ENCODE results near the gene TMOD1. TPM values are rescaled to one million over a fixed set of nuclear protein-coding genes. Genes with fewer than 3 reads are reported as not detected.

TMOD1 gene
- total and polyA plus RNA-seq, 10 of the 15 experiments (the other 5 are each of a cell fraction or from before 2014, with no cell fraction given): 4.0 to 44.1 (median 15.4) TPM

DNA sequence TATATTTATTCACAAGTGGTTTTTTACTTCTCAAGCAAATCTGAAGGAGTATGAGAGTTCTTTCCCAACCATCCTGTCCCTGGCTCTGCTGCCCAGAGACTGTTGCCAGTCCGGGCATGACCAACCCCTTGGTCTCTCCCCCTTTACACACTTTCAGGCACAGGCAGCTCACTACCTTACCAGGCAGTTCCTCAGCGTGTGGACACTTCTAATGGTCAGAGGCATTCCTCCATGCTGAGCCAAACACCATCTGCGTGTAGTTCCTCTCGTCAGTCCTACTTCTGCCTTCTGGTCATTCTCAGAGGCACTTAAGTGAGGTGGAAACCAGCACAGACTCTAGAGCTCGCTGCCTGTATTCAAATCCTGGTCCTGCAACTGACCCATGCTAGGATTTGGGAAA, 75.6 kb downstream of the TMOD1 start:
- no peak overlapping the region for H2AFZ ChIP-seq (ENCODE audit: control insufficient read depth, low read depth, low read length)
- no peaks in the 10 kb centered on the region for H3K79me2 ChIP-seq (ENCODE audit: control insufficient read depth, insufficient read depth, low read length)
- no peaks in the 10 kb centered on the region for H3K4me1 ChIP-seq (ENCODE audit: control insufficient read depth, insufficient read depth, low read length)
- no peak for DNase-seq (ENCODE audit: low read depth, low spot score)
- SMC1A ChIA-PET (ENCODE audit: uncharacterized antibody, unreplicated experiment): interaction anchor here (1.0 to 1.4 kb wide), 2 partner anchors 17 to 22 kb away, joined by 3 read pairs; no protein-coding TSS in a partner anchor
- CTCF ChIA-PET: interaction anchor here (0.9 kb wide), 1 partner anchor 22 kb away, joined by 4 read pairs; no protein-coding TSS in a partner anchor
- POLR2A ChIA-PET: no interaction called here
- H3K36me3 ChIP-seq (ENCODE audit: control insufficient read depth in 2 of 2, insufficient read depth in 2 of 2, low read length in 1 of 2): no peaks in the 10 kb centered on the region; a peak in 1 of 4 replicates
- H3K27me3 ChIP-seq (replicated peaks in 1 of 2; ENCODE audit: control insufficient read depth in 2 of 2, insufficient read depth in 2 of 2, low read length in 1 of 2): no peaks in the 10 kb centered on the region
- no peak overlapping the region for H3K4me2 ChIP-seq (ENCODE audit: control insufficient read depth, insufficient read depth)
- in situ Hi-C loops (cut with MboI): no loop called here
- no peak overlapping the region for H3K27ac ChIP-seq (ENCODE audit: control insufficient read depth, insufficient read depth)
- FAIRE-seq: no peak
- RAD21 ChIA-PET (ENCODE audit: unreplicated experiment): no interaction called here
- no peak overlapping the region for H3K4me3 ChIP-seq
- intact Hi-C loops (cut with micrococcal nuclease; ENCODE audit: unreplicated experiment): no loop called here
- WGBS (ENCODE audit: insufficient coverage, insufficient replicate concordance, low lambda C conversion rate, missing lambda C conversion rate): 68% methylated on average over 5 of the region's 5 CpGs
- BruUV-seq (replicated peaks): TSS peak; percentile 63
- H4K20me1 ChIP-seq (ENCODE audit: control insufficient read depth, insufficient read depth): no peaks in the 10 kb centered on the region
- ATAC-seq: no peak
- no peak overlapping the region for H3K9ac ChIP-seq (ENCODE audit: control insufficient read depth, insufficient read depth, low read length)
- H3K9me3 ChIP-seq (replicated peaks; ENCODE audit: control insufficient read depth, insufficient read depth, low read length): no peaks in the 10 kb centered on the region; the same call in 1 of the 3 replicates
- TF ChIP-seq KLF5 (IDR thresholded peaks at IDR 0.05; ENCODE audit: partially characterized antibody) (no peak), MEF2B (IDR thresholded peaks at IDR 0.05; ENCODE audit: partially characterized antibody, poor library complexity, severe bottlenecking) (no peak), SMC3 (IDR thresholded peaks at IDR 0.05; ENCODE audit: borderline replicate concordance, low read length) (no peak), SIN3A (IDR thresholded peaks at IDR 0.05; ENCODE audit: low read depth, low read length) (no peak), ZNF384 (IDR thresholded peaks at IDR 0.05; ENCODE audit: borderline replicate concordance, low read depth, low read length) (no peak), MTA2 (IDR thresholded peaks at IDR 0.05; ENCODE audit: low read depth) (no peak), MXI1 (IDR thresholded peaks at IDR 0.05; ENCODE audit: low read depth, low read length) (no peak), NFYA (IDR thresholded peaks at IDR 0.05; ENCODE audit: borderline replicate concordance, low read depth, low read length) (no peak), SP1 (IDR thresholded peaks at IDR 0.05; ENCODE audit: low read depth, low read length) (no peak)
- TF ChIP-seq, protein P1, sequence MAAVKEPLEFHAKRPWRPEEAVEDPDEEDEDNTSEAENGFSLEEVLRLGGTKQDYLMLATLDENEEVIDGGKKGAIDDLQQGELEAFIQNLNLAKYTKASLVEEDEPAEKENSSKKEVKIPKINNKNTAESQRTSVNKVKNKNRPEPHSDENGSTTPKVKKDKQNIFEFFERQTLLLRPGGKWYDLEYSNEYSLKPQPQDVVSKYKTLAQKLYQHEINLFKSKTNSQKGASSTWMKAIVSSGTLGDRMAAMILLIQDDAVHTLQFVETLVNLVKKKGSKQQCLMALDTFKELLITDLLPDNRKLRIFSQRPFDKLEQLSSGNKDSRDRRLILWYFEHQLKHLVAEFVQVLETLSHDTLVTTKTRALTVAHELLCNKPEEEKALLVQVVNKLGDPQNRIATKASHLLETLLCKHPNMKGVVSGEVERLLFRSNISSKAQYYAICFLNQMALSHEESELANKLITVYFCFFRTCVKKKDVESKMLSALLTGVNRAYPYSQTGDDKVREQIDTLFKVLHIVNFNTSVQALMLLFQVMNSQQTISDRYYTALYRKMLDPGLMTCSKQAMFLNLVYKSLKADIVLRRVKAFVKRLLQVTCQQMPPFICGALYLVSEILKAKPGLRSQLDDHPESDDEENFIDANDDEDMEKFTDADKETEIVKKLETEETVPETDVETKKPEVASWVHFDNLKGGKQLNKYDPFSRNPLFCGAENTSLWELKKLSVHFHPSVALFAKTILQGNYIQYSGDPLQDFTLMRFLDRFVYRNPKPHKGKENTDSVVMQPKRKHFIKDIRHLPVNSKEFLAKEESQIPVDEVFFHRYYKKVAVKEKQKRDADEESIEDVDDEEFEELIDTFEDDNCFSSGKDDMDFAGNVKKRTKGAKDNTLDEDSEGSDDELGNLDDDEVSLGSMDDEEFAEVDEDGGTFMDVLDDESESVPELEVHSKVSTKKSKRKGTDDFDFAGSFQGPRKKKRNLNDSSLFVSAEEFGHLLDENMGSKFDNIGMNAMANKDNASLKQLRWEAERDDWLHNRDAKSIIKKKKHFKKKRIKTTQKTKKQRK (IDR thresholded peaks at IDR 0.05; ENCODE audit: low read depth, low read length): no peak
- TF ChIP-seq, protein P2, sequence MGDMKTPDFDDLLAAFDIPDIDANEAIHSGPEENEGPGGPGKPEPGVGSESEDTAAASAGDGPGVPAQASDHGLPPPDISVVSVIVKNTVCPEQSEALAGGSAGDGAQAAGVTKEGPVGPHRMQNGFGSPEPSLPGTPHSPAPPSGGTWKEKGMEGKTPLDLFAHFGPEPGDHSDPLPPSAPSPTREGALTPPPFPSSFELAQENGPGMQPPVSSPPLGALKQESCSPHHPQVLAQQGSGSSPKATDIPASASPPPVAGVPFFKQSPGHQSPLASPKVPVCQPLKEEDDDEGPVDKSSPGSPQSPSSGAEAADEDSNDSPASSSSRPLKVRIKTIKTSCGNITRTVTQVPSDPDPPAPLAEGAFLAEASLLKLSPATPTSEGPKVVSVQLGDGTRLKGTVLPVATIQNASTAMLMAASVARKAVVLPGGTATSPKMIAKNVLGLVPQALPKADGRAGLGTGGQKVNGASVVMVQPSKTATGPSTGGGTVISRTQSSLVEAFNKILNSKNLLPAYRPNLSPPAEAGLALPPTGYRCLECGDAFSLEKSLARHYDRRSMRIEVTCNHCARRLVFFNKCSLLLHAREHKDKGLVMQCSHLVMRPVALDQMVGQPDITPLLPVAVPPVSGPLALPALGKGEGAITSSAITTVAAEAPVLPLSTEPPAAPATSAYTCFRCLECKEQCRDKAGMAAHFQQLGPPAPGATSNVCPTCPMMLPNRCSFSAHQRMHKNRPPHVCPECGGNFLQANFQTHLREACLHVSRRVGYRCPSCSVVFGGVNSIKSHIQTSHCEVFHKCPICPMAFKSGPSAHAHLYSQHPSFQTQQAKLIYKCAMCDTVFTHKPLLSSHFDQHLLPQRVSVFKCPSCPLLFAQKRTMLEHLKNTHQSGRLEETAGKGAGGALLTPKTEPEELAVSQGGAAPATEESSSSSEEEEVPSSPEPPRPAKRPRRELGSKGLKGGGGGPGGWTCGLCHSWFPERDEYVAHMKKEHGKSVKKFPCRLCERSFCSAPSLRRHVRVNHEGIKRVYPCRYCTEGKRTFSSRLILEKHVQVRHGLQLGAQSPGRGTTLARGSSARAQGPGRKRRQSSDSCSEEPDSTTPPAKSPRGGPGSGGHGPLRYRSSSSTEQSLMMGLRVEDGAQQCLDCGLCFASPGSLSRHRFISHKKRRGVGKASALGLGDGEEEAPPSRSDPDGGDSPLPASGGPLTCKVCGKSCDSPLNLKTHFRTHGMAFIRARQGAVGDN (IDR thresholded peaks at IDR 0.05): no peak
- TF ChIP-seq, protein P3, sequence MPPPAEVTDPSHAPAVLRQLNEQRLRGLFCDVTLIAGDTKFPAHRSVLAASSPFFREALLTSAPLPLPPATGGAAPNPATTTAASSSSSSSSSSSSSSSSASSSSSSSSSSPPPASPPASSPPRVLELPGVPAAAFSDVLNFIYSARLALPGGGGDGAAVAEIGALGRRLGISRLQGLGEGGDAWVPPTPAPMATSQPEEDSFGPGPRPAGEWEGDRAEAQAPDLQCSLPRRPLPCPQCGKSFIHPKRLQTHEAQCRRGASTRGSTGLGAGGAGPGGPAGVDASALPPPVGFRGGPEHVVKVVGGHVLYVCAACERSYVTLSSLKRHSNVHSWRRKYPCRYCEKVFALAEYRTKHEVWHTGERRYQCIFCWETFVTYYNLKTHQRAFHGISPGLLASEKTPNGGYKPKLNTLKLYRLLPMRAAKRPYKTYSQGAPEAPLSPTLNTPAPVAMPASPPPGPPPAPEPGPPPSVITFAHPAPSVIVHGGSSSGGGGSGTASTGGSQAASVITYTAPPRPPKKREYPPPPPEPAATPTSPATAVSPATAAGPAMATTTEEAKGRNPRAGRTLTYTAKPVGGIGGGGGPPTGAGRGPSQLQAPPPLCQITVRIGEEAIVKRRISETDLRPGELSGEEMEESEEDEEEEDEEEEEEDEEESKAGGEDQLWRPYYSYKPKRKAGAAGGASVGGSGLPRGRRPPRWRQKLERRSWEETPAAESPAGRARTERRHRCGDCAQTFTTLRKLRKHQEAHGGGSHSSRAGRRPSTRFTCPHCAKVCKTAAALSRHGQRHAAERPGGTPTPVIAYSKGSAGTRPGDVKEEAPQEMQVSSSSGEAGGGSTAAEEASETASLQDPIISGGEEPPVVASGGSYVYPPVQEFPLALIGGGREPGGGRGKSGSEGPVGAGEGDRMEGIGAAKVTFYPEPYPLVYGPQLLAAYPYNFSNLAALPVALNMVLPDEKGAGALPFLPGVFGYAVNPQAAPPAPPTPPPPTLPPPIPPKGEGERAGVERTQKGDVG (CRISPR knock-in tag; IDR thresholded peaks at IDR 0.05): no peak
